A549 (cell line): ENCODE data around the gene PPIP5K2. TPM values are rescaled to one million over a fixed set of nuclear protein-coding genes. Genes with fewer than 3 reads are reported as not detected.

Experiments
- ATAC-seq, 2 experiments: fragments of 200-7000 bp in 1 of 2; fragments of >200 bp in 1 of 2; cut with Nextera tagmentation in 1 of 2; cut with Tn5 transposase in 1 of 2; 3 replicates each; pipeline versions ENCODE4 v1.8.0 to v1.9.1; 2018 to 2020; ENCODE audit warnings: mild to moderate bottlenecking in 1 of 2, moderate library complexity in 1 of 2
- CTCF ChIA-PET: fragments of 300-600 bp; sonication (Branson Sonifier 250); formaldehyde crosslinking; extraction: SDS; loops from one replicate; lab custom pipeline; 2021; ENCODE audit warnings: antibody characterized with exemption, inconsistent platforms; lab: Yijun Ruan, JAX
- POLR2A ChIA-PET: fragments of 350-600 bp; formaldehyde crosslinking; extraction: SDS; loops from one replicate; lab custom pipeline; 2021; ENCODE audit warnings: antibody characterized with exemption, inconsistent platforms; lab: Yijun Ruan, JAX
- DNase-seq, 2 experiments: peaks; one replicate each; pipeline versions ENCODE4 v3.0.0 to v3.0.0-alpha.2; 2011 to 2016; ENCODE audit warnings: low read depth in 1 of 2, low spot score in 1 of 2
- FAIRE-seq: peaks from 2 replicates; lab custom pipeline; 2011; peaks lifted over from hg19 to GRCh38; lab: Jason Lieb, UNC
- H3K27ac ChIP-seq, 2 experiments: fragments of >200 bp; sonication (Bioruptor Twin); formaldehyde crosslinking; 3 replicates each; pipeline ENCODE4 v1.5.1; 2016 to 2017
- H3K4me1 ChIP-seq: fragments of >200 bp; sonication (Bioruptor Twin); formaldehyde crosslinking; 3 replicates; pipeline ENCODE4 v1.6.1; 2016
- H3K4me2 ChIP-seq: fragments of >200 bp; sonication (Bioruptor Twin); formaldehyde crosslinking; 3 replicates; pipeline ENCODE4 v1.6.1; 2016
- H3K4me3 ChIP-seq: fragments of >200 bp; sonication (Bioruptor Twin); formaldehyde crosslinking; 3 replicates; pipeline ENCODE4 v1.5.1; 2016
- H3K9me3 ChIP-seq: fragments of >200 bp; sonication (Bioruptor Twin); formaldehyde crosslinking; 3 replicates; pipeline ENCODE4 v1.6.1; 2016
- ATOH8 ChIP-seq: fragments of 250-450 bp; sonication (Bioruptor Pico); IDR thresholded peaks from 2 replicates; pipeline ENCODE4 v1.5.0; 2020; ENCODE audit warnings: low read depth, mild to moderate bottlenecking, moderate library complexity
- BHLHE40 ChIP-seq: IDR thresholded peaks from 2 replicates; pipeline ENCODE4 v1.6.1; 2012; ENCODE audit warnings: low read depth, low read length, inconsistent platforms
- CEBPB ChIP-seq, 2 experiments: fragments of >200 bp in 1 of 2; sonication (Bioruptor Twin) in 1 of 2; formaldehyde crosslinking in 1 of 2; IDR thresholded peaks; 2 replicates each; pipeline ENCODE4 v1.6.1; 2012 to 2016
- CTCF ChIP-seq: fragments of >200 bp; sonication (Bioruptor Twin); formaldehyde crosslinking; IDR thresholded peaks from 3 replicates; pipeline ENCODE4 v1.5.1; 2016
- EHMT2 ChIP-seq: fragments of 200-600 bp; sonication (generic); IDR thresholded peaks from 2 replicates; pipeline ENCODE4 v1.6.1; 2016; ENCODE audit warnings: antibody characterized with exemption, low read depth, mild to moderate bottlenecking, moderate library complexity
- ELK1 ChIP-seq: fragments of 150-350 bp; IDR thresholded peaks from 2 replicates; pipeline ENCODE4 v1.6.1; 2014; ENCODE audit warnings: low read depth, mild to moderate bottlenecking, low read length
- EP300 ChIP-seq, 2 experiments: fragments of >200 bp; sonication (Bioruptor Twin); formaldehyde crosslinking; IDR thresholded peaks; 2 replicates in 1 of 2; 3 replicates in 1 of 2; pipeline ENCODE4 v1.6.1; 2016 to 2017
- ESRRA ChIP-seq: fragments of 150-350 bp; IDR thresholded peaks from 2 replicates; pipeline ENCODE4 v1.6.1; 2014; ENCODE audit warnings: mild to moderate bottlenecking, low read length, borderline replicate concordance
- FOSL2 ChIP-seq, 2 experiments: fragments of 450-650 bp in 1 of 2; fragments of >200 bp in 1 of 2; sonication (Bioruptor Twin) in 1 of 2; formaldehyde crosslinking; IDR thresholded peaks; 2 replicates each; pipeline versions ENCODE4 v1.5.0 to v1.6.1; 2016 to 2020; ENCODE audit warnings: mild to moderate bottlenecking in 1 of 2, moderate library complexity in 1 of 2
- FOXS1 ChIP-seq: fragments of 250-450 bp; sonication (Bioruptor Pico); IDR thresholded peaks from 2 replicates; pipeline ENCODE4 v1.5.0; 2020; ENCODE audit warnings: mild to moderate bottlenecking, moderate library complexity
- HMGXB4 ChIP-seq: fragments of 250-450 bp; sonication (Bioruptor Pico); IDR thresholded peaks from 2 replicates; pipeline ENCODE4 v1.5.0; 2021; ENCODE audit warnings: mild to moderate bottlenecking, moderate library complexity, borderline replicate concordance
- KDM1A ChIP-seq: fragments of 200-600 bp; sonication (generic); IDR thresholded peaks from 2 replicates; pipeline ENCODE4 v1.6.1; 2016; ENCODE audit warnings: low read depth, mild to moderate bottlenecking
- MAX ChIP-seq: IDR thresholded peaks from 2 replicates; pipeline ENCODE4 v1.6.1; 2012
- NPAS2 ChIP-seq: fragments of 250-450 bp; sonication (Bioruptor Pico); IDR thresholded peaks from 2 replicates; pipeline ENCODE4 v1.8.0; 2022; ENCODE audit warnings: mild to moderate bottlenecking, moderate library complexity, borderline replicate concordance
- PBX3 ChIP-seq: IDR thresholded peaks from 2 replicates; pipeline ENCODE4 v1.6.1; 2012
- RFX5 ChIP-seq: fragments of 450-650 bp; IDR thresholded peaks from 2 replicates; pipeline ENCODE4 v1.7.1; 2014; ENCODE audit warnings: antibody characterized with exemption, mild to moderate bottlenecking, moderate library complexity
- SMC3 ChIP-seq: fragments of >200 bp; sonication (Bioruptor Twin); formaldehyde crosslinking; IDR thresholded peaks from 3 replicates; pipeline ENCODE4 v1.6.1; 2018; ENCODE audit warnings: inconsistent platforms
- ZFP36 ChIP-seq: fragments of 450-650 bp; IDR thresholded peaks from 2 replicates; pipeline ENCODE4 v1.6.1; 2014; ENCODE audit warnings: borderline replicate concordance; ENCODE audit not compliant: partially characterized antibody
- ZNF302 ChIP-seq: fragments of 250-450 bp; sonication (Bioruptor Pico); IDR thresholded peaks from 2 replicates; pipeline ENCODE4 v1.9.0; 2021; ENCODE audit warnings: inconsistent platforms, mild to moderate bottlenecking, moderate library complexity
- WGBS: methylation state at CpG from one replicate; pipeline ENCODE4 v1.1.6; 2017; ENCODE audit errors: missing lambda C conversion rate; 5-methylcytosine and 5-hydroxymethylcytosine counted together
- polyA plus RNA-seq, 4 experiments: library from polyadenylated mRNA; depleted of rRNA in 3 of 4; stranded (reverse); fragments of >200 nt; fragmentation: RNase III in 1 of 4; extraction: RNeasy Plus Mini Kit Qiagen cat#74134 plus additional on column Dnase treatment in 1 of 4; gene quantifications; 2 replicates in 3 of 4; 3 replicates in 1 of 4; pipeline ENCODE4 v1.2.3, GENCODE V29; 2011 to 2017

Gene PPIP5K2
- polyA plus RNA-seq, 2 of the 4 experiments (the other 2 are of a cell fraction) = 21.9 to 61.7 TPM

GRCh38 chr5:103112910-103113309, 7.2 kb upstream of the PPIP5K2 start (continued):
- TF ChIP-seq KDM1A = no peak
- TF ChIP-seq SMC3 = no peak
- TF ChIP-seq MAX = no peak
- no peak for TF ChIP-seq NPAS2 (CRISPR knock-in tag)
- no peak for TF ChIP-seq BHLHE40
- no peak for TF ChIP-seq ZFP36
- no peak for TF ChIP-seq HMGXB4
- TF ChIP-seq, all 56 proteins: peak for 0

- peaks cover 8% of the 10 kb centered on the region for H3K4me1 ChIP-seq
- no peaks in the 10 kb centered on the region for H3K9me3 ChIP-seq
- 87% methylated on average over 2 of the region's 2 CpGs for WGBS
- TF ChIP-seq ATOH8 (CRISPR knock-in tag) (no peak), NPAS2 (CRISPR knock-in tag) (no peak), ESRRA (no peak)
- H3K4me3 ChIP-seq = no peak overlapping the region
- POLR2A ChIA-PET = no interaction called here
- no peak overlapping the region for H3K27ac ChIP-seq
- H3K4me2 ChIP-seq = no peak overlapping the region
- DNase-seq = no peak
- CTCF ChIA-PET = no interaction called here
- no peak for FAIRE-seq
- no peak for ATAC-seq
Measured at GRCh38 chr5:103114440-103114839, 5.7 kb upstream of the PPIP5K2 start.

- ChIA-PET CTCF (no interaction called here), POLR2A (no interaction called here)
- FAIRE-seq = no peak
- Histone ChIP-seq H3K9me3 (no peaks in the 10 kb centered on the region), H3K27ac (no peak overlapping the region), H3K4me2 (peak overlapping the region; percentile 83; the same call in 1 of the 3 replicates), H3K4me1 (peaks cover 17% of the 10 kb centered on the region)
- no peak for DNase-seq
- TF ChIP-seq CTCF (no peak), FOXS1 (no peak), ELK1 (no peak), BHLHE40 (no peak), FOSL2 (IDR thresholded peaks at IDR 0.05) (no peak), FOSL2 (CRISPR knock-in tag; IDR thresholded peaks at IDR 0.05) (no peak), RFX5 (no peak), EP300 (IDR thresholded peaks at IDR 0.05) (no peak), CEBPB (IDR thresholded peaks at IDR 0.05) (no peak), NPAS2 (CRISPR knock-in tag) (no peak), PBX3 (no peak), ZNF302 (CRISPR knock-in tag) (no peak), ATOH8 (CRISPR knock-in tag) (no peak), EHMT2 (no peak)
- TF ChIP-seq, all 56 proteins: peak for 0
- H3K4me3 ChIP-seq = no peak overlapping the region
- 72% methylated on average over 4 of the region's 4 CpGs for WGBS
- no peak for ATAC-seq
Measured at GRCh38 chr5:103117471-103117991, 2.6 kb upstream of the PPIP5K2 start.
